HEK293T (cell line): Measurements from ENCODE around the gene GMPPA.

Source experiments
- BHLHE40 ChIP-seq: fragments of 450-650 bp; IDR thresholded peaks from 2 replicates; pipeline ENCODE4 v1.6.1; 2016; ENCODE audit warnings: mild to moderate bottlenecking, moderate library complexity, borderline replicate concordance
- ELF4 ChIP-seq: fragments of 450-650 bp; IDR thresholded peaks from 2 replicates; pipeline ENCODE4 v1.6.1; 2017; ENCODE audit warnings: antibody characterized with exemption
- FOXA1 ChIP-seq: fragments of 450-650 bp; IDR thresholded peaks from 2 replicates; pipeline ENCODE4 v1.6.1; 2016; ENCODE audit warnings: mild to moderate bottlenecking
- FOXK2 ChIP-seq: fragments of 450-650 bp; IDR thresholded peaks from 2 replicates; pipeline ENCODE4 v1.6.1; 2016; ENCODE audit warnings: mild to moderate bottlenecking
- HDGF ChIP-seq: fragments of 450-650 bp; IDR thresholded peaks from 2 replicates; pipeline ENCODE4 v1.6.1; 2017; ENCODE audit warnings: antibody characterized with exemption, borderline replicate concordance
- L3MBTL2 ChIP-seq: fragments of 450-650 bp; conservative IDR thresholded peaks from 2 replicates; pipeline ENCODE4 v1.6.1; 2016; ENCODE audit warnings: mild to moderate bottlenecking
- LEF1 ChIP-seq: fragments of 450-650 bp; IDR thresholded peaks from 2 replicates; pipeline ENCODE4 v1.6.1; 2017; ENCODE audit warnings: mild to moderate bottlenecking, borderline replicate concordance
- NFRKB ChIP-seq: fragments of 450-650 bp; IDR thresholded peaks from 2 replicates; pipeline ENCODE4 v1.6.1; 2016; ENCODE audit warnings: mild to moderate bottlenecking, moderate library complexity
- SP1 ChIP-seq: fragments of 450-650 bp; IDR thresholded peaks from 2 replicates; pipeline ENCODE4 v1.6.1; 2017
- SUZ12 ChIP-seq: fragments of 450-650 bp; IDR thresholded peaks from 2 replicates; pipeline ENCODE4 v1.6.1; 2016; ENCODE audit warnings: mild to moderate bottlenecking
- TARDBP ChIP-seq: fragments of 450-650 bp; IDR thresholded peaks from 2 replicates; pipeline ENCODE4 v1.6.1; 2016
- ZNF384 ChIP-seq: fragments of 450-650 bp; IDR thresholded peaks from 2 replicates; pipeline ENCODE4 v1.6.1; 2016
- TF ChIP-seq, protein P1 (sequence below): fragments of 450-650 bp; IDR thresholded peaks from 2 replicates; pipeline ENCODE4 v1.6.1; 2016

DNA sequence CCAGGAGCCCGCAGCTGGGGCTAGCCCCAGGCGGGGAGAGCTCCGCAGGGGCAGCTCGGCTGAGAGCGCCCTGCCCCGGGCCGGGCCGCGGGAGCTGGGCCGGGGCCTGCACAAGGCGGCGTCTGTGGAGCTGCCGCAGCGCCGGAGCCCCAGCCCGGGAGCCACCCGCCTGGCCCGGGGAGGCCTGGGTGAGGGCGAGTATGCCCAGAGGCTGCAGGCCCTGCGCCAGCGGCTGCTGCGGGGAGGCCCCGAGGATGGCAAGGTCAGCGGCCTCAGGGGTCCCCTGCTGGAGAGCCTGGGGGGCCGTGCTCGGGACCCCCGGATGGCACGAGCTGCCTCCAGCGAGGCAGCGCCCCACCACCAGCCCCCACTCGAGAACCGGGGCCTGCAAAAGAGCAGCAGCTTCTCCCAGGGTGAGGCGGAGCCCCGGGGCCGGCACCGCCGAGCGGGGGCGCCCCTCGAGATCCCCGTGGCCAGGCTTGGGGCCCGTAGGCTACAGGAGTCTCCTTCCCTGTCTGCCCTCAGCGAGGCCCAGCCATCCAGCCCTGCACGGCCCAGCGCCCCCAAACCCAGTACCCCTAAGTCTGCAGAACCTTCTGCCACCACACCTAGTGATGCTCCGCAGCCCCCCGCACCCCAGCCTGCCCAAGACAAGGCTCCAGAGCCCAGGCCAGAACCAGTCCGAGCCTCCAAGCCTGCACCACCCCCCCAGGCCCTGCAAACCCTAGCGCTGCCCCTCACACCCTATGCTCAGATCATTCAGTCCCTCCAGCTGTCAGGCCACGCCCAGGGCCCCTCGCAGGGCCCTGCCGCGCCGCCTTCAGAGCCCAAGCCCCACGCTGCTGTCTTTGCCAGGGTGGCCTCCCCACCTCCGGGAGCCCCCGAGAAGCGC is 15.0 kb upstream of the GMPPA start:
- no peak for TF ChIP-seq SUZ12
- TF ChIP-seq NFRKB: no peak
- no peak for TF ChIP-seq ZNF384
- TF ChIP-seq L3MBTL2: no peak
- TF ChIP-seq FOXK2: no peak
- no peak for TF ChIP-seq FOXA1
- no peak for TF ChIP-seq HDGF
- TF ChIP-seq LEF1: no peak
- TF ChIP-seq, protein P1, sequence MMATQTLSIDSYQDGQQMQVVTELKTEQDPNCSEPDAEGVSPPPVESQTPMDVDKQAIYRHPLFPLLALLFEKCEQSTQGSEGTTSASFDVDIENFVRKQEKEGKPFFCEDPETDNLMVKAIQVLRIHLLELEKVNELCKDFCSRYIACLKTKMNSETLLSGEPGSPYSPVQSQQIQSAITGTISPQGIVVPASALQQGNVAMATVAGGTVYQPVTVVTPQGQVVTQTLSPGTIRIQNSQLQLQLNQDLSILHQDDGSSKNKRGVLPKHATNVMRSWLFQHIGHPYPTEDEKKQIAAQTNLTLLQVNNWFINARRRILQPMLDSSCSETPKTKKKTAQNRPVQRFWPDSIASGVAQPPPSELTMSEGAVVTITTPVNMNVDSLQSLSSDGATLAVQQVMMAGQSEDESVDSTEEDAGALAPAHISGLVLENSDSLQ: no peak
- no peak for TF ChIP-seq ELF4
- no peak for TF ChIP-seq BHLHE40
- TF ChIP-seq TARDBP: no peak
- no peak for TF ChIP-seq SP1
